ENCODE measurements around the gene SHISAL1. TPM values are rescaled to one million over a fixed set of nuclear protein-coding genes. Genes with fewer than 3 reads are reported as not detected.
"Not testable (repeated sequence)": the region's sequence is repeated elsewhere in the genome, so short reads cannot be mapped to it uniquely, and the experiment has no call there.

SHISAL1 gene
- total and polyA plus RNA-seq, 2 donors (not counting 1 experiment from before 2014, with no cell fraction given) = not detected

DNA sequence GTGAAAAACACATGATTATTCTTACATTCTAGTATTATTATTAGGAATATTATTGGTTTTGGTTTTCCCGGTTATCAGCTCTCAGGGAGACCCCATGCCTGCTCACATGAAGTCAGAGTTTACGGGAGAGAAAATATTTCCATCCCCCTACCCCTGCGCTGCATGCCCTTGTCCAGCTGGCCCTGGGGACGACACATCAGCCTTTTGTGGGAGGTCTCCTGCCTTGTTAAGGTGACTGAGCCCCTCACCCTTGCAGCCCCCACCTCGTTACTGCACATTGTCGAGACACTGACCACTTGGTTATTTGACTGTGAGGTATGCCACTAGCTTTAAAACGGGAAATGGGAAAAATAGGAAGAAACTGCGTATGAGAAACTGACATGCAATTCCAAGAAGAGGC is 69.0 kb downstream of the SHISAL1 start:
- H3K27ac ChIP-seq (ENCODE audit: low read length in 2 of 2) = no peak overlapping the region
- no peak for DNase-seq
- H2AFZ ChIP-seq (ENCODE audit: insufficient read depth, low read depth, low read length, poor library complexity, severe bottlenecking) = no peak overlapping the region
- H3K79me2 ChIP-seq (ENCODE audit: control insufficient read depth, insufficient read depth, low read length) = no peaks in the 10 kb centered on the region
- ChIA-PET POLR2A (no interaction called here), CTCF (no interaction called here)
- TF ChIP-seq CTCF (IDR thresholded peaks at IDR 0.05) (no peak), EZH2 (IDR thresholded peaks at IDR 0.05; ENCODE audit: borderline replicate concordance, insufficient read depth, low read depth, low read length, poor library complexity, severe bottlenecking) (no peak)
- ATAC-seq (ENCODE audit: low read depth) = no peak
- H3K36me3 ChIP-seq (replicated peaks in 1 of 2; ENCODE audit: control extremely low read depth in 1 of 2, control insufficient read depth in 1 of 2, extremely low read depth in 1 of 2, insufficient read depth in 2 of 2, low read length in 1 of 2) = no peaks in the 10 kb centered on the region
- H3K4me2 ChIP-seq (replicated peaks; ENCODE audit: low read depth, low read length, poor library complexity, severe bottlenecking) = no peak overlapping the region
- Mint-ChIP-seq H3K9me3 (ENCODE audit: insufficient read depth) (no peaks in the 10 kb centered on the region), H3K27ac (no peak overlapping the region), H3K4me3 (no peak overlapping the region), H3K27me3 (peaks cover 57% of the 10 kb centered on the region), H3K4me1 (no peaks in the 10 kb centered on the region)
- H3K4me1 ChIP-seq (ENCODE audit: control insufficient read depth in 2 of 2, insufficient read depth in 2 of 2, low read length in 2 of 2) = no peaks in the 10 kb centered on the region
- peaks cover 0 to 7% (median 0%) of the 10 kb centered on the region in 3 donors for H3K9me3 ChIP-seq (ENCODE audit: control extremely low read depth in 1 of 3, control insufficient read depth in 2 of 3, insufficient read depth in 1 of 3, low read length in 2 of 3)
- no peak overlapping the region for H3K9ac ChIP-seq (ENCODE audit: low read length)
- H3K27me3 ChIP-seq (replicated peaks in 1 of 4; ENCODE audit: control extremely low read depth in 1 of 4, control insufficient read depth in 3 of 4, insufficient read depth in 4 of 4, low read length in 3 of 4) = peaks cover 0 to 15% (median 3%) of the 10 kb centered on the region in 4 experiments
- no peaks in the 10 kb centered on the region for H4K20me1 ChIP-seq (ENCODE audit: control insufficient read depth, insufficient read depth, low read length, poor library complexity, severe bottlenecking)
- intact Hi-C loops (cut with micrococcal nuclease) = no loop called here
- no peak overlapping the region for H3K4me3 ChIP-seq (ENCODE audit: control extremely low read depth in 1 of 5, extremely low read depth in 1 of 5, insufficient read depth in 1 of 5, low read depth in 2 of 5, low read length in 4 of 5)
- WGBS (ENCODE audit: insufficient coverage) = 93% methylated on average over 2 of the region's 8 CpGs

GRCh38 chr22:44242946-44243724 is 69.6 kb downstream of the SHISAL1 start:
- Histone ChIP-seq H4K20me1 (ENCODE audit: control insufficient read depth, insufficient read depth, low read length, poor library complexity, severe bottlenecking) (no peaks in the 10 kb centered on the region), H3K4me3 (ENCODE audit: control extremely low read depth in 1 of 5, extremely low read depth in 1 of 5, insufficient read depth in 1 of 5, low read depth in 2 of 5, low read length in 4 of 5) (no peak overlapping the region), H3K9ac (ENCODE audit: low read length) (no peak overlapping the region), H3K4me2 (replicated peaks; ENCODE audit: low read depth, low read length, poor library complexity, severe bottlenecking) (no peak overlapping the region), H2AFZ (ENCODE audit: insufficient read depth, low read depth, low read length, poor library complexity, severe bottlenecking) (no peak overlapping the region), H3K27me3 (replicated peaks in 1 of 4; ENCODE audit: control extremely low read depth in 1 of 4, control insufficient read depth in 3 of 4, insufficient read depth in 4 of 4, low read length in 3 of 4) (peaks cover 0 to 15% (median 3%) of the 10 kb centered on the region in 4 experiments), H3K9me3 (ENCODE audit: control extremely low read depth in 1 of 3, control insufficient read depth in 2 of 3, insufficient read depth in 1 of 3, low read length in 2 of 3) (peaks cover 0 to under 1% (median 0%) of the 10 kb centered on the region in 3 donors), H3K79me2 (ENCODE audit: control insufficient read depth, insufficient read depth, low read length) (no peaks in the 10 kb centered on the region), H3K36me3 (replicated peaks in 1 of 2; ENCODE audit: control extremely low read depth in 1 of 2, control insufficient read depth in 1 of 2, extremely low read depth in 1 of 2, insufficient read depth in 2 of 2, low read length in 1 of 2) (no peaks in the 10 kb centered on the region), H3K27ac (ENCODE audit: low read length in 2 of 2) (no peak overlapping the region), H3K4me1 (ENCODE audit: control insufficient read depth in 2 of 2, insufficient read depth in 2 of 2, low read length in 2 of 2) (no peaks in the 10 kb centered on the region)
- ChIA-PET CTCF (no interaction called here), POLR2A (no interaction called here)
- H3K4me3 Mint-ChIP-seq = no peak overlapping the region
- intact Hi-C loops (cut with micrococcal nuclease) = no loop called here
- no peaks in the 10 kb centered on the region for H3K4me1 Mint-ChIP-seq
- TF ChIP-seq CTCF (IDR thresholded peaks at IDR 0.05) (no peak), EZH2 (IDR thresholded peaks at IDR 0.05; ENCODE audit: borderline replicate concordance, insufficient read depth, low read depth, low read length, poor library complexity, severe bottlenecking) (no peak)
- WGBS (ENCODE audit: insufficient coverage) = 92% methylated on average over 15 of the region's 17 CpGs
- no peak overlapping the region for H3K27ac Mint-ChIP-seq
- DNase-seq (no peak), ATAC-seq (ENCODE audit: low read depth) (no peak)
- no peaks in the 10 kb centered on the region for H3K9me3 Mint-ChIP-seq (ENCODE audit: insufficient read depth)
- H3K27me3 Mint-ChIP-seq = peaks cover 54% of the 10 kb centered on the region

- POLR2A ChIA-PET; H3K9me3 ChIP-seq (ENCODE audit: control extremely low read depth in 1 of 3, control insufficient read depth in 2 of 3, insufficient read depth in 1 of 3, low read length in 2 of 3); H3K27ac Mint-ChIP-seq; CTCF ChIA-PET; H3K36me3 ChIP-seq (replicated peaks in 1 of 2; ENCODE audit: control extremely low read depth in 1 of 2, control insufficient read depth in 1 of 2, extremely low read depth in 1 of 2, insufficient read depth in 2 of 2, low read length in 1 of 2); H2AFZ ChIP-seq (ENCODE audit: insufficient read depth, low read depth, low read length, poor library complexity, severe bottlenecking); H3K9me3 Mint-ChIP-seq (ENCODE audit: insufficient read depth); H4K20me1 ChIP-seq (ENCODE audit: control insufficient read depth, insufficient read depth, low read length, poor library complexity, severe bottlenecking); H3K79me2 ChIP-seq (ENCODE audit: control insufficient read depth, insufficient read depth, low read length); intact Hi-C loops (cut with micrococcal nuclease); H3K4me1 Mint-ChIP-seq; DNase-seq; H3K4me2 ChIP-seq (replicated peaks; ENCODE audit: low read depth, low read length, poor library complexity, severe bottlenecking); ATAC-seq (ENCODE audit: low read depth); H3K27ac ChIP-seq (ENCODE audit: low read length in 2 of 2); H3K4me1 ChIP-seq (ENCODE audit: control insufficient read depth in 2 of 2, insufficient read depth in 2 of 2, low read length in 2 of 2); H3K9ac ChIP-seq (ENCODE audit: low read length); H3K4me3 Mint-ChIP-seq; H3K4me3 ChIP-seq (ENCODE audit: control extremely low read depth in 1 of 5, extremely low read depth in 1 of 5, insufficient read depth in 1 of 5, low read depth in 2 of 5, low read length in 4 of 5): not testable (repeated sequence)
- H3K27me3 ChIP-seq (replicated peaks in 1 of 4; ENCODE audit: control extremely low read depth in 1 of 4, control insufficient read depth in 3 of 4, insufficient read depth in 4 of 4, low read length in 3 of 4) = peaks cover 0 to 15% (median 3%) of the 10 kb centered on the region in 4 experiments
- peaks cover 49% of the 10 kb centered on the region for H3K27me3 Mint-ChIP-seq
- no CpG with 5 or more reads among the region's 3 CpGs for WGBS (ENCODE audit: insufficient coverage)
Observed at GRCh38 chr22:44241121-44241520, 71.6 kb downstream of the SHISAL1 start.
